HCT116 (cell line): ENCODE data around the gene COL12A1. TPM values are rescaled to one million over a fixed set of nuclear protein-coding genes. Genes with fewer than 3 reads are reported as not detected.

ENCODE experiments used
- ATAC-seq: fragments of 200-7000 bp; cut with Tn5 transposase; 2 replicates; pipeline ENCODE4 v1.9.1; 2020; ENCODE audit warnings: mild to moderate bottlenecking, moderate library complexity
- BruUV-seq: library from RNA; stranded (reverse); fragments of 400-500 nt; replicated peaks from 2 replicates; lab custom pipeline; 2021; lab: Mats Ljungman, UMichigan
- CTCF ChIA-PET: fragments of 300-600 bp; sonication (Branson Sonifier 250); formaldehyde crosslinking; loops from one replicate; lab custom pipeline; 2021; ENCODE audit warnings: antibody characterized with exemption; lab: Charles Lee
- POLR2A ChIA-PET: fragments of 300-600, 350-600 bp; sonication (Branson Sonifier 250); formaldehyde crosslinking; loops from one replicate; lab custom pipeline; 2021; ENCODE audit warnings: antibody characterized with exemption; lab: Charles Lee
- RAD21 ChIA-PET, 2 experiments: fragments of 300-600 bp; sonication (Branson Sonifier 250); formaldehyde crosslinking; loops; one replicate each; lab custom pipeline; 2023; ENCODE audit warnings: low total read pairs in 2 of 2; ENCODE audit not compliant: uncharacterized antibody in 2 of 2, unreplicated experiment in 2 of 2, low non-redundant PET in 1 of 2; lab: Charles Lee
- DNase-seq: peaks from one replicate; pipeline ENCODE4 v3.0.0-alpha.2; 2010; ENCODE audit warnings: low read depth, low spot score
- H2AFZ ChIP-seq: fragments of 200-600 bp; shearing (Covaris generic), sonication (generic); 2 replicates; pipeline ENCODE4 v1.6.1; 2017; ENCODE audit warnings: low read depth, mixed run types, mixed read lengths, antibody characterized with exemption, low read length; ENCODE audit not compliant: poor library complexity, severe bottlenecking
- H3K27ac ChIP-seq: 2 replicates; pipeline ENCODE4 v1.5.1; 2012; ENCODE audit warnings: low read depth, low read length
- H3K27me3 ChIP-seq: fragments of 200-600 bp; sonication (generic); 2 replicates; pipeline ENCODE4 v1.6.1; 2016; ENCODE audit warnings: mixed run types, low read length, mixed read lengths; ENCODE audit not compliant: insufficient read depth
- H3K36me3 ChIP-seq, 2 experiments: fragments of 200-500 bp in 1 of 2; fragments of 200-600 bp in 1 of 2; sonication (Bioruptor generic) in 1 of 2; sonication (generic) in 1 of 2; 2 replicates each; pipeline versions ENCODE4 v1.5.1 to v1.6.1; 2014 to 2016; ENCODE audit warnings: low read length in 2 of 2, inconsistent platforms in 1 of 2, mixed read lengths in 1 of 2, mixed run types in 1 of 2; ENCODE audit not compliant: insufficient read depth in 2 of 2, control insufficient read depth in 1 of 2
- H3K4me1 ChIP-seq, 2 experiments: fragments of 200-600 bp in 1 of 2; sonication (generic) in 1 of 2; 2 replicates each; pipeline versions ENCODE4 v1.5.1 to v1.6.1; 2012 to 2017; ENCODE audit warnings: low read length in 2 of 2, inconsistent platforms in 1 of 2, mild to moderate bottlenecking in 1 of 2, mixed read lengths in 1 of 2, mixed run types in 1 of 2, moderate library complexity in 1 of 2; ENCODE audit not compliant: insufficient read depth in 2 of 2, control insufficient read depth in 1 of 2
- H3K4me2 ChIP-seq: fragments of 200-600 bp; sonication (generic); 2 replicates; pipeline ENCODE4 v1.6.1; 2017; ENCODE audit warnings: mixed run types, low read length, mixed read lengths
- H3K4me3 ChIP-seq, 2 experiments: fragments of 200-600 bp in 1 of 2; sonication (generic) in 1 of 2; replicated peaks in 1 of 2; 2 replicates each; pipeline ENCODE4 v1.5.1; 2011 to 2016; ENCODE audit warnings: low read length in 2 of 2, control low read depth in 1 of 2, low read depth in 1 of 2, mild to moderate bottlenecking in 1 of 2, mixed read lengths in 1 of 2, mixed run types in 1 of 2
- H3K79me2 ChIP-seq: fragments of 200-600 bp; sonication (generic); 2 replicates; pipeline ENCODE4 v1.6.1; 2017; ENCODE audit warnings: mild to moderate bottlenecking, mixed run types, low read length, moderate library complexity, mixed read lengths; ENCODE audit not compliant: insufficient read depth
- H3K9ac ChIP-seq: fragments of 200-600 bp; sonication (generic); 2 replicates; pipeline ENCODE4 v1.6.1; 2016; ENCODE audit warnings: low read length, mixed read lengths
- H3K9me2 ChIP-seq: fragments of 200-600 bp; sonication (generic), shearing (Covaris generic); 2 replicates; pipeline ENCODE4 v1.6.1; 2017; ENCODE audit warnings: mixed run types, mild to moderate bottlenecking, moderate library complexity; ENCODE audit not compliant: insufficient read depth
- H3K9me3 ChIP-seq, 2 experiments: fragments of 200-500 bp in 1 of 2; fragments of 200-600 bp in 1 of 2; sonication (Bioruptor generic) in 1 of 2; sonication (generic) in 1 of 2; 2 replicates each; pipeline ENCODE4 v1.6.1; 2014 to 2017; ENCODE audit warnings: low read length in 2 of 2, mixed read lengths in 2 of 2, inconsistent platforms in 1 of 2, low read depth in 1 of 2, mild to moderate bottlenecking in 1 of 2, mixed run types in 1 of 2, moderate library complexity in 1 of 2; ENCODE audit not compliant: control insufficient read depth in 1 of 2, insufficient read depth in 1 of 2
- H4K20me1 ChIP-seq: fragments of 200-600 bp; sonication (generic), shearing (Covaris generic); 2 replicates; pipeline ENCODE4 v1.6.1; 2017; ENCODE audit warnings: mixed run types, mild to moderate bottlenecking, moderate library complexity; ENCODE audit not compliant: insufficient read depth
- EGR1 ChIP-seq: IDR thresholded peaks from 2 replicates; pipeline ENCODE4 v1.6.1; 2012; ENCODE audit warnings: low read depth
- ELF1 ChIP-seq: IDR thresholded peaks from 2 replicates; pipeline ENCODE4 v1.6.1; 2012; ENCODE audit warnings: low read depth, borderline replicate concordance
- FOSL1 ChIP-seq: IDR thresholded peaks from 2 replicates; pipeline ENCODE4 v1.6.1; 2012; ENCODE audit warnings: low read depth
- POLR2AphosphoS5 ChIP-seq: IDR thresholded peaks from 2 replicates; pipeline ENCODE4 v1.6.1; 2011; ENCODE audit warnings: mild to moderate bottlenecking, low read depth, low read length, moderate library complexity
- ZBTB33 ChIP-seq: IDR thresholded peaks from 2 replicates; pipeline ENCODE4 v1.6.1; 2011; ENCODE audit warnings: mild to moderate bottlenecking, low read length, moderate library complexity; ENCODE audit not compliant: insufficient replicate concordance; ENCODE audit errors: extremely low read depth
- intact Hi-C: fragments of 100-400 bp; cut with micrococcal nuclease; formaldehyde crosslinking; loops from 2 replicates; pipeline ENCODE4 v1.10.0; 2022
- total RNA-seq: library from RNA; stranded (reverse); gene quantifications from one replicate; pipeline ENCODE4 v1.2.1, GENCODE V29; 2021; ENCODE audit not compliant: unreplicated experiment
- TF ChIP-seq, protein P1 (sequence below): IDR thresholded peaks from 2 replicates; pipeline ENCODE4 v1.6.1; 2012; ENCODE audit warnings: low read depth

COL12A1 gene
- total RNA-seq, 1 experiment from 2014 or later, result 23.5 TPM

DNA sequence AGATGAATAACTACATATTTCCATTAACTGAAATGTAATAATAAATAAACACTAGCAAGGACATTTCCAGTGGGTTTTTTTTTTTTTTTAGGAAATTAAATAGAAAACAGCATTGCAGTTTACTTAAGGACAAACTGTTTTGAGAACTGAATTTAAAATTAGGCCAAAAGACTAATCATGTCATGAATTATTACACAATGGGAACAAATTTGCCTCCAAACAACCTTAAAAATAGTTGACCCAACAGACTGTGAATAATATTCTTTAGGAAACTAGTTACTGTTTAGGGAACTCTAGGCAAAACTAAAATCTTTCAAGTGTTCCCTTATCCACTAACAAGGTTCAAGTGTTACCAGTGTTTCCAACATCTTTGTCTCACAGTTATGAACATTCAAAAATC is 16.4 kb upstream of the COL12A1 start:
- BruUV-seq, result no TSS peak
- Histone ChIP-seq H3K4me1 (peaks cover 0 to 4% of the 10 kb centered on the region in 2 experiments; a peak in 2 of 4 replicates), H3K36me3 (no peaks in the 10 kb centered on the region), H3K4me2 (no peak overlapping the region), H3K79me2 (no peaks in the 10 kb centered on the region), H3K9me2 (no peaks in the 10 kb centered on the region), H3K27ac (no peak overlapping the region), H3K27me3 (no peaks in the 10 kb centered on the region), H3K9me3 (no peaks in the 10 kb centered on the region), H2AFZ (no peak overlapping the region), H3K4me3 (no peak overlapping the region), H3K9ac (no peak overlapping the region), H4K20me1 (no peaks in the 10 kb centered on the region)
- intact Hi-C loops, result no loop called here
- TF ChIP-seq ZBTB33 (no peak), EGR1 (no peak), ELF1 (no peak), POLR2AphosphoS5 (no peak)
- DNase-seq, result no peak
- POLR2A ChIA-PET, result no interaction called here
- RAD21 ChIA-PET, result no interaction called here
- CTCF ChIA-PET, result no interaction called here
- no peak for ATAC-seq

DNA sequence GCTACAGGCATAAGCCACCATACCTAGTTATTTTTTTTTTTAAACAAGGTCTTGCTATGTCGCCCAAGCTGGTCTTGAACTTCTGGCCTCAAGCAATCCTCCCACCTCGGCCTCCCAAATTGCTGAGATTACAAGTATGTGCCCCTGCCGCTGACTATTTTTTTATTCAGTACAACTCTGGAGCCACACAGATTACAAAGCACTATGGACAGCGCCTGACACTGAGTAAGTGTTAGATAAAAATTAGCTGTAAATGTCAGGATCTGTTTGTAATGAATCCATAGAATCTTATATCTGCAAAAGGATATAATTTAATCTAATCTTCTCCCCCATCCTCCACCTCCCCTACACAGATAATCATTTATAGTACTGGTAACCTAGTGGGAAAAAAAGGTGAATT is 15.3 kb upstream of the COL12A1 start:
- H3K4me3 ChIP-seq, result no peak overlapping the region
- no peaks in the 10 kb centered on the region for H3K27me3 ChIP-seq
- intact Hi-C loops, result no loop called here
- no peaks in the 10 kb centered on the region for H3K36me3 ChIP-seq
- no peak for TF ChIP-seq FOSL1
- TF ChIP-seq, protein P1, sequence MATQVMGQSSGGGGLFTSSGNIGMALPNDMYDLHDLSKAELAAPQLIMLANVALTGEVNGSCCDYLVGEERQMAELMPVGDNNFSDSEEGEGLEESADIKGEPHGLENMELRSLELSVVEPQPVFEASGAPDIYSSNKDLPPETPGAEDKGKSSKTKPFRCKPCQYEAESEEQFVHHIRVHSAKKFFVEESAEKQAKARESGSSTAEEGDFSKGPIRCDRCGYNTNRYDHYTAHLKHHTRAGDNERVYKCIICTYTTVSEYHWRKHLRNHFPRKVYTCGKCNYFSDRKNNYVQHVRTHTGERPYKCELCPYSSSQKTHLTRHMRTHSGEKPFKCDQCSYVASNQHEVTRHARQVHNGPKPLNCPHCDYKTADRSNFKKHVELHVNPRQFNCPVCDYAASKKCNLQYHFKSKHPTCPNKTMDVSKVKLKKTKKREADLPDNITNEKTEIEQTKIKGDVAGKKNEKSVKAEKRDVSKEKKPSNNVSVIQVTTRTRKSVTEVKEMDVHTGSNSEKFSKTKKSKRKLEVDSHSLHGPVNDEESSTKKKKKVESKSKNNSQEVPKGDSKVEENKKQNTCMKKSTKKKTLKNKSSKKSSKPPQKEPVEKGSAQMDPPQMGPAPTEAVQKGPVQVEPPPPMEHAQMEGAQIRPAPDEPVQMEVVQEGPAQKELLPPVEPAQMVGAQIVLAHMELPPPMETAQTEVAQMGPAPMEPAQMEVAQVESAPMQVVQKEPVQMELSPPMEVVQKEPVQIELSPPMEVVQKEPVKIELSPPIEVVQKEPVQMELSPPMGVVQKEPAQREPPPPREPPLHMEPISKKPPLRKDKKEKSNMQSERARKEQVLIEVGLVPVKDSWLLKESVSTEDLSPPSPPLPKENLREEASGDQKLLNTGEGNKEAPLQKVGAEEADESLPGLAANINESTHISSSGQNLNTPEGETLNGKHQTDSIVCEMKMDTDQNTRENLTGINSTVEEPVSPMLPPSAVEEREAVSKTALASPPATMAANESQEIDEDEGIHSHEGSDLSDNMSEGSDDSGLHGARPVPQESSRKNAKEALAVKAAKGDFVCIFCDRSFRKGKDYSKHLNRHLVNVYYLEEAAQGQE, result 0 out of 2 replicates have a peak, but pooled peaks have one; percentile 5
- RAD21 ChIA-PET, result no interaction called here
- DNase-seq (no peak), ATAC-seq (no peak)
- CTCF ChIA-PET, result interaction anchor here (1.6 kb wide), 1 partner anchor 12 kb away, joined by 4 read pairs; no protein-coding TSS in a partner anchor
- no peaks in the 10 kb centered on the region for H4K20me1 ChIP-seq
- H3K4me1 ChIP-seq, result peaks cover 0 to 7% of the 10 kb centered on the region in 2 experiments; a peak in 2 of 4 replicates
- POLR2A ChIA-PET, result no interaction called here
- H3K9me2 ChIP-seq, result no peaks in the 10 kb centered on the region
- no peak overlapping the region for H3K4me2 ChIP-seq
- no peak overlapping the region for H3K27ac ChIP-seq
- BruUV-seq, result no TSS peak
- H2AFZ ChIP-seq, result no peak overlapping the region
- H3K9me3 ChIP-seq, result no peaks in the 10 kb centered on the region
- H3K79me2 ChIP-seq, result no peaks in the 10 kb centered on the region
- H3K9ac ChIP-seq, result no peak overlapping the region
